Calu3 (cell line): ENCODE data around the gene BCKDHA. TPM values are rescaled to one million over a fixed set of nuclear protein-coding genes. Genes with fewer than 3 reads are reported as not detected.

Source experiments
- BruUV-seq: library from RNA; stranded (reverse); fragments of 400-500 nt; replicated peaks from 2 replicates; lab custom pipeline; 2021; lab: Mats Ljungman, UMichigan
- CTCF ChIA-PET: fragments of 300-600 bp; sonication (Branson Sonifier 250); formaldehyde crosslinking; loops from one replicate; lab custom pipeline; 2022; ENCODE audit warnings: antibody characterized with exemption; lab: Charles Lee
- DNase-seq: peaks from one replicate; pipeline ENCODE4 v3.0.0; 2022
- H3K27ac Mint-ChIP-seq: one replicate; pipeline ENCODE4 v1.8.0; 2022; ENCODE audit warnings: mixed read lengths; ENCODE audit not compliant: unreplicated experiment
- H3K27me3 Mint-ChIP-seq: one replicate; pipeline ENCODE4 v1.8.0; 2022; ENCODE audit warnings: mixed read lengths; ENCODE audit not compliant: unreplicated experiment
- H3K36me3 Mint-ChIP-seq: one replicate; pipeline ENCODE4 v1.8.0; 2022; ENCODE audit warnings: mild to moderate bottlenecking, moderate library complexity, mixed read lengths; ENCODE audit not compliant: insufficient read depth, unreplicated experiment
- H3K4me1 Mint-ChIP-seq: one replicate; pipeline ENCODE4 v1.8.0; 2022; ENCODE audit warnings: mild to moderate bottlenecking, low read depth, mixed read lengths; ENCODE audit not compliant: unreplicated experiment
- H3K4me3 Mint-ChIP-seq: one replicate; pipeline ENCODE4 v1.8.0; 2022; ENCODE audit warnings: mild to moderate bottlenecking, low read depth, moderate library complexity, mixed read lengths; ENCODE audit not compliant: unreplicated experiment
- H3K9me3 Mint-ChIP-seq: one replicate; pipeline ENCODE4 v1.8.0; 2022; ENCODE audit warnings: low read depth, mixed read lengths; ENCODE audit not compliant: unreplicated experiment
- intact Hi-C: fragments of 100-400 bp; cut with micrococcal nuclease; formaldehyde crosslinking; loops from one replicate; pipeline ENCODE4 v1.10.0; 2022; ENCODE audit not compliant: unreplicated experiment
- total RNA-seq: library from RNA; stranded (reverse); gene quantifications from 2 replicates; pipeline ENCODE4 v1.2.3, GENCODE V29; 2022
- TF ChIP-seq, protein P1 (sequence below): fragments of 200-600 bp; IDR thresholded peaks from one replicate; pipeline ENCODE4 v1.8.0; 2022; ENCODE audit warnings: antibody characterized with exemption; ENCODE audit not compliant: unreplicated experiment

Gene BCKDHA
- total RNA-seq, 1 experiment from 2014 or later, result 19.8 TPM

GRCh38 chr19:41354343-41354953 is 43.2 kb upstream of the BCKDHA start:
- H3K36me3 Mint-ChIP-seq, result peaks cover 42% of the 10 kb centered on the region
- CTCF ChIA-PET, result interaction anchor here (1.1 kb wide), 1 partner anchor 35 kb away, joined by 3 read pairs; no protein-coding TSS in a partner anchor
- intact Hi-C loops, result loop anchor here (10.0 kb wide), 1 partner anchor 80 kb away; the partner anchor contains the start of gene DMAC2
- BruUV-seq, result no TSS peak
- DNase-seq, result no peak
- TF ChIP-seq, protein P1, sequence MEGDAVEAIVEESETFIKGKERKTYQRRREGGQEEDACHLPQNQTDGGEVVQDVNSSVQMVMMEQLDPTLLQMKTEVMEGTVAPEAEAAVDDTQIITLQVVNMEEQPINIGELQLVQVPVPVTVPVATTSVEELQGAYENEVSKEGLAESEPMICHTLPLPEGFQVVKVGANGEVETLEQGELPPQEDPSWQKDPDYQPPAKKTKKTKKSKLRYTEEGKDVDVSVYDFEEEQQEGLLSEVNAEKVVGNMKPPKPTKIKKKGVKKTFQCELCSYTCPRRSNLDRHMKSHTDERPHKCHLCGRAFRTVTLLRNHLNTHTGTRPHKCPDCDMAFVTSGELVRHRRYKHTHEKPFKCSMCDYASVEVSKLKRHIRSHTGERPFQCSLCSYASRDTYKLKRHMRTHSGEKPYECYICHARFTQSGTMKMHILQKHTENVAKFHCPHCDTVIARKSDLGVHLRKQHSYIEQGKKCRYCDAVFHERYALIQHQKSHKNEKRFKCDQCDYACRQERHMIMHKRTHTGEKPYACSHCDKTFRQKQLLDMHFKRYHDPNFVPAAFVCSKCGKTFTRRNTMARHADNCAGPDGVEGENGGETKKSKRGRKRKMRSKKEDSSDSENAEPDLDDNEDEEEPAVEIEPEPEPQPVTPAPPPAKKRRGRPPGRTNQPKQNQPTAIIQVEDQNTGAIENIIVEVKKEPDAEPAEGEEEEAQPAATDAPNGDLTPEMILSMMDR, result no peak
- H3K27me3 Mint-ChIP-seq, result no peaks in the 10 kb centered on the region
- H3K4me1 Mint-ChIP-seq, result peaks cover 21% of the 10 kb centered on the region
- no peak overlapping the region for H3K27ac Mint-ChIP-seq
- peak overlapping the region; percentile 89 for H3K4me3 Mint-ChIP-seq
- no peaks in the 10 kb centered on the region for H3K9me3 Mint-ChIP-seq

GRCh38 chr19:41355035-41355434 is 42.6 kb upstream of the BCKDHA start:
- Mint-ChIP-seq H3K36me3 (peaks cover 42% of the 10 kb centered on the region), H3K9me3 (no peaks in the 10 kb centered on the region), H3K4me3 (peak overlapping the region; percentile 19), H3K27me3 (no peaks in the 10 kb centered on the region), H3K4me1 (peaks cover 21% of the 10 kb centered on the region), H3K27ac (peak overlapping the region; percentile 32)
- TF ChIP-seq, protein P1, result no peak
- intact Hi-C loops, result loop anchor here (10.0 kb wide), 1 partner anchor 80 kb away; the partner anchor contains the start of gene DMAC2
- BruUV-seq, result no TSS peak
- CTCF ChIA-PET, result no interaction called here
- no peak for DNase-seq

GRCh38 chr19:41355802-41356201 is 41.8 kb upstream of the BCKDHA start:
- no peaks in the 10 kb centered on the region for H3K27me3 Mint-ChIP-seq
- no peak overlapping the region for H3K4me3 Mint-ChIP-seq
- H3K36me3 Mint-ChIP-seq, result peaks cover 38% of the 10 kb centered on the region
- CTCF ChIA-PET, result no interaction called here
- H3K4me1 Mint-ChIP-seq, result peaks cover 16% of the 10 kb centered on the region
- H3K27ac Mint-ChIP-seq, result no peak overlapping the region
- intact Hi-C loops, result loop anchor here (10.0 kb wide), 1 partner anchor 79 kb away; the partner anchor contains the start of gene DMAC2
- DNase-seq, result no peak
- TF ChIP-seq, protein P1, result no peak
- no peaks in the 10 kb centered on the region for H3K9me3 Mint-ChIP-seq
- no TSS peak for BruUV-seq

DNA sequence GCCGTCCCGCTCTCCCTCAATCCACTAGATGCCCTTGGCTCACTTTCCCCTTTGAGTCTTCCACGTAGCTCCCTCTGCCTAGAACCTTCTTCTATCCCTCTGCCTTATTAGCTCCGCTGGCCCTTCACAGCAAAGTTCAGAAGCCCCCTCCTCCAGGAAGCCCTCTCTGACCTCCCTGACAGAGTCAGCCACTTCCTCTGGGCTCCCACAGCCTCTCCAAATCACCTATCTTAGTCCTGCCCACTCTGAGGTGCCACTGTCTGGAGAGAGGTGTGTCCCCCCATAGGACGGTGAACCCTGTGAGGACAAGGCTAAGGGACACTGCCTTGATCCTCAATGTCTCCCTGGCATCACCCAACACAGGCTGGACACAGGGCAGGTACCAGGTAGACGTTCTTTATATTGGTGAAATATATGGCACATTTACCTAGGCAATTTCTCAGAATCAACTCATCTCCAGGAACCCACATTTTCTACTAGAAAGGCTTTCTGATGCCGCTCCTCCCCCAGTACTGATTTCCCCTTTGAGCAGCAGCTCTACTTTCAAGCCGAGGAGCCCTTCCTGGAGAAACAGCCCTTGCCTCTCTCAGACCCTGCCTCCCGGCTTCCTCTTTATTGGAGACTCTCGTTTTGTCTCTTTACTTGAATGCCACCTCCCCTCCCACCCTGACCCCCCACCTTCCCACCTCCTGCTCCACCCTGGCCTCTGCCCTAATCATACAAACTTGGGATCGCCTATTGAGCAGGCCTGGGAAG is 40.5 kb upstream of the BCKDHA start:
- no TSS peak for BruUV-seq
- H3K27ac Mint-ChIP-seq, result no peak overlapping the region

More for the DNA sequence above, 40.5 kb upstream of the BCKDHA start:
- no peak overlapping the region for H3K4me3 Mint-ChIP-seq
- no peaks in the 10 kb centered on the region for H3K9me3 Mint-ChIP-seq
- CTCF ChIA-PET, result interaction anchor here (0.5 kb wide), 1 partner anchor 153 kb away, joined by 7 read pairs; no protein-coding TSS in a partner anchor
- intact Hi-C loops, result loop anchor here (10.0 kb wide), 1 partner anchor 78 kb away; the partner anchor contains the start of gene DMAC2
- no peak for DNase-seq
- TF ChIP-seq, protein P1, result no peak
- H3K36me3 Mint-ChIP-seq, result peaks cover 24% of the 10 kb centered on the region
- no peaks in the 10 kb centered on the region for H3K27me3 Mint-ChIP-seq
- peaks cover 3% of the 10 kb centered on the region for H3K4me1 Mint-ChIP-seq
